IPS-11a (cell line): ENCODE data around the gene NUP50.

Source experiments
- H3K4me3 ChIP-seq: one replicate; pipeline ENCODE4 v1.5.1; 2013; ENCODE audit warnings: low read depth, low read length, control low read depth

NUP50 gene

GRCh38 chr22:45208696-45208992, 44.9 kb downstream of the NUP50 start:
- no peak overlapping the region for H3K4me3 ChIP-seq

DNA sequence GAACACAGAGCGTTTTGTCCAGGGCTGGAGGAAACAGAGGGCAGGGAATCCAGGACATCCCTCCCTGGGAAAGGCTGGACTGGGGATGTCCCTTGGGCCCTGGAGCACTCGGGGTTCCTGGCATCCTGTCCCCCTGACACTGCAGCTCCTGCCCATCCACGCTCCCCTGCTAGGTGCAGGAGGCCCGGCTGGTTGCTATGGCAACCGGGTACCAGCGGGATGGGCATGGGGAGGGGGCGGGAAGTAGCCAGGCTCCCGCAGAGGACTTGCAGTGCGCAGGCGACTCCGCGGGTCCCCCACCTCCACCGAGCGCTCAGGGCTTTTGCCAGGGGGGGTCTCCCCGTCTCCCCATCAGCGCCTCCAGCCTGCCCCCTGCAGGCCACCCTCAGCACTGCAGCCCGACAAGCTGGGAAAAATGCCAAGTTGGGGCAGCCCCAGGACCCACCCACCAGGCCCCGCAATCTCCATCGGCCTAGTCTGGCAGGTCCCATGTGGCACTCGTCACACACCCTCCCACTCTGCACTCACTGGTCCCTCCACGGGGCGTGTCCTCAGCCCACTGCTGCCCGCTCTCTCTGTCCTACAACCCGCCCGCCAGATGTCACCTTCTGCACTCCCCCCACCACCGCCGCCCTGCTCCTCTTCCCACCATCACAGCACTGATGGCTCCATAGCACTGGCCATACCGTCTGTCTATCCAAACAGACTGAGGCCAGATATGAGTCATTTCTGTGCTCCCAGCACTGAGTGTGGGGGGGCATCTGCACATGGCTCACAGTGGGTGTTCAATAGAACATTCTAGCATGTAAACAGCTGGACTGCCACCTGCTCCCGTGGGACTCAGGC, 45.5 kb downstream of the NUP50 start:
- H3K4me3 ChIP-seq: no peak overlapping the region

GRCh38 chr22:45210174-45210573, 46.4 kb downstream of the NUP50 start:
- no peak overlapping the region for H3K4me3 ChIP-seq

DNA sequence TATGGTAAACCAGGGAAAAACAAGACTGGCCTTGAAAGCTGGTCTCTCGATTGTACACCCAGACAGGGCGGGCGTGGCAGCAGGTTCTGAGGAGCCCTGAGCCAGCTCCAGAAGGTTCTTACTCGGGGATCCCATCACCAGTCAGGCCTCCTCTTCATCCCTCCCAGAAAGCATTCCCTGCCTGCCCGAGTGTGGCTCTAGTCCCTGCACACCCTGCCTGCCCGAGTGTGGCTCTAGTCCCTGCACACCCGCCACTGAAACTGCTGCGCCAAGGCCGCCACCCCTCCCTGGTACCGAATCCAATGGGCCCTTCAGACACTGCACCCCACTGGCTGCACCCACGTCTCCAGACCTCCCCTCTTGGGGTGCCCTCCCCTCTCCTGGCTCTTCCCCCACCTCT, 46.9 kb downstream of the NUP50 start:
- no peak overlapping the region for H3K4me3 ChIP-seq

- no peak overlapping the region for H3K4me3 ChIP-seq
Measured at GRCh38 chr22:45210991-45211390, 47.3 kb downstream of the NUP50 start.

DNA sequence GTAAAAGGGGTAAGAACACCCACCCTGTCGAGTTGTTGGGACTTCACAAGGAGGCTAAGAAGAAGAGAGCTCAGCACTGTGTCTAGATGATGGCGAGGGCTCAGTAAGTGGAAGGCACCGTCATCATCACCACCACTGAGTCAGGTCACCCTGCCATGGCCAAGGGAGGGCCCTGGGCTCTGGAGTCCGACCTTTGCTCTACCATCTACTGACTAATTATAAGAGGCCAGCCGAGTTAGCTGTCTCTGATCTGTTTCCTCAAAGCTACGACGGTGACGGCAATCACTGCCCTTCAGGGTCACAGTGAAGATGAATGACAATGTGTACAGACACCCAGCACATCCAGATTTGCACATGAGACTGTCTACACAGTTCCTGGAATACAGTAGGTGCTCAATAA, 47.7 kb downstream of the NUP50 start:
- H3K4me3 ChIP-seq: no peak overlapping the region

DNA sequence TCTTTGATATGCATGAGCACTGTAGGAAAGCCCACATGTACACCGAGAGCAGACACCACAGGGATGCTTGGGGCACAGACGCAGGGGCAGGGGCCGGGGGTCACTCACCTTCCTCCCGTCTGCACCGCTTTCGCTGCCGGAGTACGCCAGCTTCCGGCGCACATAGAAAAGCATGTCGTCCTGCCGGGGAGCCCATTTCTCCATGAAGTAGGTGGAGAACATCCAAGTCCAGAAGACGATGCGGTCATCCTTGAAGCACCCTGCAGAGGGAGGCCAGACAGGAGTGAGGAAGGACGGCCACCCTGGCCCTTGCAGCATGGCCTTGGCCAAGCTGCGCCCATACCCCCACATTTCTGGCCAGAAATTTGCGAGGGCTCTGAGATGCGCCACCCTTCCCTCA, 48.1 kb downstream of the NUP50 start:
- H3K4me3 ChIP-seq: no peak overlapping the region

DNA sequence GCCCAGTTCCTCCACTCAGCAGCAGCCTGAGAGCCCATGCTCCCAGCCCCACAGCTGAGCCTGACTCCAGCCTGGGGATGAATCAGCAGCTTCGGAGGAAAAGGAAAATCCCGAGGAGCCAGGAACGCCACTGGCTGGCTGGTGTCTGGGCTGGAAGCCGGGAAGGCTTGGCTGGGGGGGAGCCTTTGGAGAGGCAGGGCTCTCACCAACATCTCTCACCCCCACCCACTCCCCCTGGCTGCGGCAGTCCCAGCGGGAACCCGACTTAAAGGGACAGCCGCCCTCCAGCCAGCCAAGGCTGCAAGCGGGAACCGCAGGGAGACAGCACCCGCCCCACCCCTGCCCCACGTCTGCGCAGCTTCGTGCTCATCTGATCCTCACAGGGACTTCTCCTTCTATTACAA, 48.6 kb downstream of the NUP50 start:
- no peak overlapping the region for H3K4me3 ChIP-seq

DNA sequence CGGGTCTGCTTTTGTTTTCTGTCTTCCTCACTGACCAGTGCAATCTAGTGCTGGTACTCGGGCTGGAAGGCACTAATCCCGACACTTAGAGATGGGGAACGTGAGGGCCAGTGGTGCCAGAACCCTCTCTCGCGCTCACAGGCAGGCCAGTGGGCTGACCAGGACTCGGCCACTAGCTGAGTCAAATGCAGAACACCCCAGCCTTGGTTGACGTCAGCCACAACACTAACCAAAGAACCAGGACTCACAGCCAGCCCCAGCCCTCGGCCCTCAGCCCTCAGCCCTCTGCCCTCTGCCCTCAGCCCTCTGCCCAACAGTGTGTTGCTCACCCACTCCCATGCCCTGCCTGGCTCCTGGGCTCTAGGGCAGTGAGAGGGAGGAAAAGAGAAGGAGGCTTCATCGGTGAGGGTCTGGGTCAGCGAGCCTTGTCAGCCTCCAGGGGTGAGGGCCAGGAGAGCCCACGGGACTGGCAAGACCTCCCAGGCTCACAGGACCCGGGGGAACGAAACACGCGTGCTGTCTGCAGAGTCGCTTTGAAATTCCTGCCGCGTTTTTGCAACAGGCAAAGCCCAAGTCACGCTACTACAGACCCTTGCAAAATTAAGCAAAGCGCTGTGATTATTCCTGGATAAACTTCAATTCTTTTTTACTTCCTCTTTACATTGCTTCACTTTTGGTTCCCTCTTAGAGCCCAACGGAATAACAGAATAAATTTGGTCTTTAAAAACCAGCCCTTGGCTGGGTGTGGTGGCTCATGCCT, 49.4 kb downstream of the NUP50 start:
- H3K4me3 ChIP-seq: no peak overlapping the region

GRCh38 chr22:45216133-45217003, 52.6 kb downstream of the NUP50 start:
- H3K4me3 ChIP-seq: no peak overlapping the region

GRCh38 chr22:45217345-45217744, 53.6 kb downstream of the NUP50 start:
- H3K4me3 ChIP-seq: no peak overlapping the region

GRCh38 chr22:45217806-45218205, 54.1 kb downstream of the NUP50 start:
- no peak overlapping the region for H3K4me3 ChIP-seq

- no peak overlapping the region for H3K4me3 ChIP-seq
Measured at GRCh38 chr22:45218976-45219375, 55.3 kb downstream of the NUP50 start.

GRCh38 chr22:45221201-45221600, 57.5 kb downstream of the NUP50 start:
- no peak overlapping the region for H3K4me3 ChIP-seq

- H3K4me3 ChIP-seq: no peak overlapping the region
Measured at GRCh38 chr22:45223304-45224117, 59.8 kb downstream of the NUP50 start.

DNA sequence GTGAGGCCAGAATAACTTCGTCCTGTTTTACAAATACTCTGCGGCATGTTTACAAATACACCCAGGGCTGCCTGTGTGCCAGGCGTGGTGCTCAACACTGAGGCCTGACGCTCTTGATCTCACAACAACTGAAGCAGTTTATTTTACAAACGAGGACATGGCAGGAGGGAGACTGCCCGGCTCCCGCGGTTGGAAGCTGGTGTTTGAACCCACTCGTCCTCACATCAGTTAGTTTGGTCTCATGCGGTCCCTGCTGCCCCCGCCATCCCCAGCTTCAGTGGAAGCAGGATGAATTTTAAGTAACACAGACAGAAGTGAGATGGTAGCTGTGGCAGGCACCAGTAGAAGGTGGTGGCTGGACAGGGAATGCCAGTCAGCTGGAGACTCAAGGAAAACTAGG, 60.6 kb downstream of the NUP50 start:
- no peak overlapping the region for H3K4me3 ChIP-seq

GRCh38 chr22:45224988-45225731, 61.4 kb downstream of the NUP50 start:
- no peak overlapping the region for H3K4me3 ChIP-seq

- H3K4me3 ChIP-seq: no peak overlapping the region
Measured at GRCh38 chr22:45225732-45226502, 62.2 kb downstream of the NUP50 start.

- no peak overlapping the region for H3K4me3 ChIP-seq
Measured at GRCh38 chr22:45226503-45227186, 62.9 kb downstream of the NUP50 start.
